ENCODE data around the gene HTRA2. TPM values are rescaled to one million over a fixed set of nuclear protein-coding genes. Genes with fewer than 3 reads are reported as not detected.

The HTRA2 gene
- total RNA-seq, 1 donor from 2014 or later, result 42.7 TPM

DNA sequence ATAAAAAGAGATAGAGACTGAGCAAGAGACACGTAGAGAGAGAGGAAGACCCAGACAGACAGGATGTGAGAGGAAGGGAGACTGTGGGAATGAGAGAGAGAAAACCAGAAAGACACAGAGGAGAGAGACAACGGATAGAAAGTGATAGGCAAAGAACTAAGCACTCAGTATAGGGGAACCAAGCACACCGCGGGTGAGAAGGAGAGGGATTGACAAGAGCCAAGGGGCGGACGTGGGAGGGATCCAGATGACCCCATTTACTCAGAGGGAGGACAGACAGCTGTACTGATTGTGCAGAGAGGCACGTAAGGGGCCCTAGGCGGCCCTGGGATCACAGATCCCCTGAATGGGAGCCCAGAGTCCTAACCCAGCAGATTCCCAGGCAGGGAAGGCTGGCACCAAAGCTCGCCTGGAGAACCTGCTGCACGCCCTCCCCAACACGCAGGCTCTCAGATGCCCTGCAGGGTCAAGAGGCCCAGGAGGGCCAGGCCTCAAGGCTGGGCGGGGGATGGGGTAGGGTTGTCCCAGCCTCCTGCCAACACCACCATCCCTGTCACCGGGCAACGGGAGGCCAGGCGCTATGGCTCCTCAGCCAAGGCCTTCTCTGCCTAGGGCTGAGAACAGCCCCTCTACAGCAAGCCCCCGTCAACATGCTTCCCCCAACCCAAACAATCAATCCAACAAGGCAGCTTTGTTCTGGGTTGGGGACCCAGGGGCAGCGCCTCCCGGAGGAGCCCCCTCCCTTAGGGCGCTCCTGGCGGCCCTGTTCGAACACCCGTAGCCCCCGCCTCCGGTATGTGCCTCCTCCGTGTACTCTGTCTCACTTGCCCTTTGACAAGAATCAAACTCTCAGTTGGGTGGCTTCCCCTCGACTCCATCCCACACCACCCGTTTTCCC is 23.4 kb downstream of the HTRA2 start:
- no peak for DNase-seq (ENCODE audit: extremely low spot score, unreplicated experiment)
- Mint-ChIP-seq H3K27me3 (peaks cover 47% of the 10 kb centered on the region), H3K36me3 (no peaks in the 10 kb centered on the region), H3K4me3 (peak overlapping the region; percentile 95), H3K4me1 (ENCODE audit: unreplicated experiment) (peaks cover 16% of the 10 kb centered on the region), H3K27ac (peak overlapping the region; percentile 88), H3K9me3 (no peaks in the 10 kb centered on the region)
- no peak for TF ChIP-seq CTCF (conservative IDR thresholded peaks at IDR 0.05)

DNA sequence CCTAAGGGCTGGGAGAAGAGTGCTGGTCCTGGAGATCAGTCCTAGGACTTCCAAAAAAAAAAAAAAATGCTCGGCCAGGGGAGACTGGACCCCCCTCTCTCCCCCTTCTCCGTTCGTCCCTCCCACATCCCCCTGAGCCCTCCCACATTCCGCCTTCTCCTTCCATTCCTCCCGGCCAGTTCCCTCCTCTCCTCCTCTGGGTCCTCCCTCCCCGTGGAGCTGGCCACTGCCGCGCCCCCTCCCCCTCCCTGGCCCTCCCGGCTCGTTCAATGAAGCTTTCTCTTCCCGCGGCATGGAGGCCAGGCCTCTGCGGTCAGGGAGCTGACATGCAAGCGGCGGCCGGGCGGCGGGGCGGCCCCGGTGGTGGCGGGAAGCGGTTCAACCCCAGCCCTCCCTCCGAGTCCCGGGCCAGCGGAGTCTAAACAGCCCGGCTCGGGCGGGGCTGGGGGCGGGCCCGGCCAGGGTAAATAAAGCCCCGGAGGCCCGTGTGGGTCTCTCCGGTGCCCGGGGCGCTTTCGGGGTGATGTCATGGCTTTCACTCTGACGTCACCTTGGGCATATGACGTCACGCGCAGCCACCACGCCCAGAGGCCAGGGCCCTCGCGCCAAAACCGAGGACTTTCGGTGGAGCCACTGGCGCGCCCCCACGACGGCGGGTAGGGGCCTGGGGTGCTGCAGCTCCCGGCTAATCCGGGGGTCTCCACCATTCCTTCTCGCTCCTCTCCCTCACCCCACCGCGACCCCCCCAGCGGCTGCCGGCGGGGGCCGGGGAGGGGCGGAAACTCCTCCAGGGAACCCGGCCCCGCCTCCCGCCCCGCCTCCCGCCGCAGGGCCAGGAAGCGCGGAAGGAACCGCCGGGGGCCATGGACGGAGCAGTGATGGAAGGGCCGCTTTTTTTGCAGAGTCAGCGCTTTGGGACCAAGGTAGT is 24.4 kb downstream of the HTRA2 start, which contains the start of the genes DOK1 and LOXL3:
TSS of gene DOK1 (plus strand) at position 829 of the 928 bp plus-strand sequence. CDS start at position 864, 35 bp downstream.
TSS of gene LOXL3 (minus strand) at position 51 of the 928 bp plus-strand sequence. CDS start 1,308 bp downstream, outside the sequence.
- no peak for TF ChIP-seq CTCF (conservative IDR thresholded peaks at IDR 0.05)
- Mint-ChIP-seq H3K36me3 (no peaks in the 10 kb centered on the region), H3K27me3 (peaks cover 53% of the 10 kb centered on the region), H3K4me3 (peak within 1 kb of the TSS; percentile 95), H3K27ac (peak within 1 kb of the TSS; percentile 88), H3K4me1 (ENCODE audit: unreplicated experiment) (peaks cover 11% of the 10 kb centered on the region), H3K9me3 (no peaks in the 10 kb centered on the region)
- DNase-seq (ENCODE audit: extremely low spot score, unreplicated experiment), result peak; percentile 86

- H3K9me3 Mint-ChIP-seq, result no peaks in the 10 kb centered on the region
- TF ChIP-seq CTCF (conservative IDR thresholded peaks at IDR 0.05), result peak; percentile 32
- peak overlapping the region; percentile 91 for H3K4me3 Mint-ChIP-seq
- no peak for DNase-seq (ENCODE audit: extremely low spot score, unreplicated experiment)
- H3K36me3 Mint-ChIP-seq, result no peaks in the 10 kb centered on the region
- H3K27ac Mint-ChIP-seq, result peak overlapping the region; percentile 88
- H3K27me3 Mint-ChIP-seq, result peaks cover 58% of the 10 kb centered on the region
- peaks cover 8% of the 10 kb centered on the region for H3K4me1 Mint-ChIP-seq (ENCODE audit: unreplicated experiment)
Measured at GRCh38 chr2:74554820-74555531, 25.2 kb downstream of the HTRA2 start.

DNA sequence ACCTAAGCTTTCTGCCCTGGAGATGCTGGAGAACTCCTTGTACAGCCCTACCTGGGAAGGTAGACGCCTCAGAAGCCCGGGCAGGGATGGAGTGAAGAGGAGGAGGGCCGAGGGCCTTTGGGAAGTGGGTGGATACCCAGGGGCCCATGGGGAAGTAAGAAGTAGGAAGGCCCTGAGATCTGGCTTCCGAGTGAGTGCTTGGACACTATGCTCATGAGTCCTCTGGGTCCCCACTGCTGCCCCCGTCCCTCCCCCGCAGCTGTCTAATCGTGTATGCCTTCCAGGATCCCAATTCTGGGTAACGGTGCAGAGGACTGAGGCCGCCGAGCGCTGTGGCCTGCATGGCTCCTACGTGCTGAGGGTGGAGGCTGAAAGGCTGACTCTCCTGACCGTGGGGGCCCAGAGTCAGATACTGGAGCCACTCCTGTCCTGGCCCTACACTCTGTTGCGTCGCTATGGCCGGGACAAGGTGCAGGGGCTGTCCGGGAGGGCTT is 25.9 kb downstream of the HTRA2 start:
- Mint-ChIP-seq H3K27me3 (peaks cover 65% of the 10 kb centered on the region), H3K4me3 (peak overlapping the region; percentile 91), H3K4me1 (ENCODE audit: unreplicated experiment) (peaks cover 8% of the 10 kb centered on the region), H3K27ac (peak overlapping the region; percentile 88), H3K9me3 (no peaks in the 10 kb centered on the region), H3K36me3 (no peaks in the 10 kb centered on the region)
- no peak for TF ChIP-seq CTCF (conservative IDR thresholded peaks at IDR 0.05)
- no peak for DNase-seq (ENCODE audit: extremely low spot score, unreplicated experiment)

DNA sequence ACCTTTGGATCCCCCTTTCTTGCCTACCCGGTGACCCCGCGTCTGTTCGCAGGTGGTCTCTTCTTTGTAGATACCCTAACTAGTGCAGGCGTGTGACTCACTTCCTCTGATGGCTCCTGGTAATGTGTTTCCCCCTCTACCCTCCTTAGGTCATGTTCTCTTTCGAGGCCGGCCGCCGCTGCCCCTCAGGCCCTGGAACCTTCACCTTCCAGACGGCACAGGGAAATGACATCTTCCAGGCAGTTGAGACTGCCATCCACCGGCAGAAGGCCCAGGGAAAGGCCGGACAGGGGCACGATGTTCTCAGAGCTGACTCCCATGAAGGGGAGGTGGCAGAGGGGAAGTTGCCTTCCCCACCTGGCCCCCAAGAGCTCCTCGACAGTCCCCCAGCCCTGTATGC is 26.4 kb downstream of the HTRA2 start:
- peaks cover 69% of the 10 kb centered on the region for H3K27me3 Mint-ChIP-seq
- H3K36me3 Mint-ChIP-seq, result no peaks in the 10 kb centered on the region
- H3K9me3 Mint-ChIP-seq, result no peaks in the 10 kb centered on the region
- no peak overlapping the region for H3K27ac Mint-ChIP-seq
- H3K4me1 Mint-ChIP-seq (ENCODE audit: unreplicated experiment), result peaks cover 8% of the 10 kb centered on the region
- peak overlapping the region; percentile 91 for H3K4me3 Mint-ChIP-seq
- TF ChIP-seq CTCF (conservative IDR thresholded peaks at IDR 0.05), result no peak
- DNase-seq (ENCODE audit: extremely low spot score, unreplicated experiment), result no peak
